Mucosa of rectum (tissue), 2 donors: Measurements from ENCODE around the gene TREM2.

ENCODE experiments used
- H3K27ac ChIP-seq, 2 donors: one replicate each; pipeline ENCODE4 v1.7.0; 2013; ENCODE audit warnings: inconsistent platforms in 2 of 2, low read depth in 2 of 2, low read length in 2 of 2
- H3K27me3 ChIP-seq, 2 donors: one replicate each; pipeline ENCODE4 v1.7.0; 2013; ENCODE audit warnings: low read length in 2 of 2; ENCODE audit not compliant: control insufficient read depth in 2 of 2, insufficient read depth in 2 of 2
- H3K36me3 ChIP-seq, 2 donors: one replicate each; pipeline ENCODE4 v1.7.0; 2013; ENCODE audit warnings: low read length in 2 of 2; ENCODE audit not compliant: control insufficient read depth in 2 of 2, insufficient read depth in 2 of 2
- H3K4me1 ChIP-seq, 2 donors: one replicate each; pipeline ENCODE4 v1.7.0; 2013; ENCODE audit warnings: low read length in 2 of 2, mild to moderate bottlenecking in 1 of 2; ENCODE audit not compliant: control insufficient read depth in 2 of 2, insufficient read depth in 2 of 2
- H3K4me3 ChIP-seq, 2 donors: one replicate each; pipeline ENCODE4 v1.7.0; 2013; ENCODE audit warnings: low read length in 2 of 2
- H3K9ac ChIP-seq, 2 donors: one replicate each; pipeline ENCODE4 v1.7.0; 2013; ENCODE audit warnings: low read length in 2 of 2, low read depth in 1 of 2, mild to moderate bottlenecking in 1 of 2
- H3K9me3 ChIP-seq, 2 donors: one replicate each; pipeline ENCODE4 v1.7.0; 2013; ENCODE audit warnings: low read length in 2 of 2; ENCODE audit not compliant: control insufficient read depth in 2 of 2
- donor health status: healthy.
- donor health status: Normal muscosa, but diverticular disease.

The TREM2 gene

DNA sequence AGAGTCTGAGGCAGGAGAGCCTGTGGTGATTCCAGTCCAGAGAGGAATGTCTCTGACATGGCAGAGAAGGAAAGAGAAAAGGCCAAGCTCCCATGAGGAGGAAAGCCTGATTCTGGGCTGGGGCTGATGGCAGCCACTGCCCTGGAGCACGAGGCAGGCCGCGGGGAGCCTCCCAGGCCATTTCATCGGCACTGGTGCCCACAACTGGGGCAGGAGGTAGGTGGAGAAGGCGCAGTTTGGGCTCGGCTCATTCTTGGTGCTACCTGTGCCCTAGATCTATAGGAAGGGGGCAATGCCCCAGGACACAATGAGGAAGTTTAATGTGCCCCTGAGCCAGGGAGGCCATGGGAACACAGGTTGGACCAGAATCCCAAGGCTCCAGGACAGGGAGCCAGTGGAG, 6.1 kb downstream of the TREM2 start:
- Histone ChIP-seq H3K27me3 (peaks cover 0 to 3% of the 10 kb centered on the region in 2 donors), H3K9me3 (no peaks in the 10 kb centered on the region), H3K36me3 (no peaks in the 10 kb centered on the region), H3K27ac (no peak overlapping the region), H3K4me1 (no peaks in the 10 kb centered on the region), H3K4me3 (no peak overlapping the region), H3K9ac (no peak overlapping the region)

DNA sequence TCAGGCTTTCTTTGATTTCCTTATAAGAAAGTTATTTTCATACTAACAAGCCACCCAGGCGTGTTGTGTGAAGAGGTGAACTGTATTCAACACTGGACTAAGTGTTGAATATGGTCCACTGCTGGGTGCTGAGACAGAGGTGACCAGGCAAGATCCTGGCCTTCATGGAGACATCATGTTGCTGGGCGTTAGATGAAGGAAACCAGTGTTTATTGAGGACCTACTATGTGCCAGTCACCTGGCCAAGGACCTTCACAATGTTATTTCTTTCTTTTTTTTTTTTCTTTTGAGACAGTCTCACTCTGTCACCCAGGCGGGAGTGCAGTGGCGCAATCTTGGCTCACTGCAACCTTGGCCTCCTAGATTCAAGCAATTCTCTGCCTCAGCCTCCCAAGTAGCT, 6.9 kb downstream of the TREM2 start:
- no peaks in the 10 kb centered on the region for H3K4me1 ChIP-seq
- no peaks in the 10 kb centered on the region for H3K9me3 ChIP-seq
- H3K36me3 ChIP-seq, result no peaks in the 10 kb centered on the region
- H3K27me3 ChIP-seq, result peaks cover 0 to under 1% of the 10 kb centered on the region in 2 donors
- no peak overlapping the region for H3K9ac ChIP-seq
- no peak overlapping the region for H3K4me3 ChIP-seq
- no peak overlapping the region for H3K27ac ChIP-seq

DNA sequence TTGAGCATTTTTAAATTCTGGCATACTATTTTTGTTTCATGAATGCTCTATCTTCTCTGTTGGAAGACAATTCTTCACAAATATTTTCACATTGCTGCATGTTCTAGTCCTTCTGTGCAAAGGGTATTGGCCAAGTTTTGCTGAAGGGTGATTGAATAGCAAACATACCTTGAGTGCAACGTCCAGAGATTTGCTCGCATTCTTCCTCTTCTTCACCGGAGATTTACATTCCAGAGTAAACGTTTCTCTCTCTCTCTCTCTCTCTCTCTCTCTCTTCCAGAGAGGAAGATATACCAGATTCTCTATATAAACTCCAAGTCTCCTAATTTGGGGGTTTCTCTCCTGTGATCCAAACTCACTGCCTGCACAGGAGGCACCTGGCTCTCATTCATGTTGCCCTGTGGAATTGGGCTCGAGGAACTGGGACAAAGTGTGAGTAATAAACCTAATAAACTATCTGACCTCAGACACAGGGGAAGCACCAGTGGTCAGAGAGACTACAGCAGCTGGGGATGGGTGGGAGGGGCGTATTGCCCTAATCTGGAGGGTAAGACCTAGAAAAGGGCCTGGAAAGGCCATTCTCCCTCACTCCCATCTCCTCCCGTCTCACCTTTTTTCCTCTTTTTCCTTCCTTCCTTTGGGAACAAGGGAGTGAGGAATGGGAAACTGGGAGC, 7.6 kb downstream of the TREM2 start:
- Histone ChIP-seq H3K27ac (no peak overlapping the region), H3K4me1 (no peaks in the 10 kb centered on the region), H3K36me3 (no peaks in the 10 kb centered on the region), H3K9ac (no peak overlapping the region), H3K9me3 (no peaks in the 10 kb centered on the region), H3K27me3 (no peaks in the 10 kb centered on the region), H3K4me3 (no peak overlapping the region)

DNA sequence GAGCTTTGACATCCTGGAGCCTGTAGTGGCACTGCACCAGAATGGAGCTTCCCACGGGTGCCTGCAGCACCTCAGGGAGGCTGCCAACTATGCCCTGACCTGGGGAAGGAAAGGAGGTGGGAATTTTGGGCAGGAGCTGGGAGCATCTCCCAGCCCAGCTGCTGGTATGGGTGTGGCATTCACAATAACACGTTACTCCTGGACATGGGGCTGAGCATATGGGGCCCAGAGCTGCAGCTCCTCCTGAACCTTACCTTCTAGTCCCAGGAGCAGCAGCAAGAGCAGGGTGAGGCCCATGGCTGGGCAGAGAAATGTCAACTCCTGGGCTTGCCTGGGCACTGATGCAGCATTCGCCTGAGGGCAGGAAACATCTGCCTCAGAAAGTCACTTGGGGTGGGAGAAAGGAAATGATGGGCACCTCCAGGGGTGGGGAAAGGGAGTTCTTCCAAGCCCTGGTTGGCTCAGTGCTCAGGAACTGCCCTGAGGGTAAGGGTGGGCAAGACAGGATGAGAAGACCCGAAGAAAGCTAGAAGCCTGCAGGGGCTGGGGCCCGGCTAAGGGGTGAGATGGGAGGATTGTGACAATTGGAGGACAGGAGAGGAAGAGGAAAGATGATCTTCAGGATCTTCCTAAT, 8.8 kb downstream of the TREM2 start, which contains the start of gene TREML1:
Gene TREML1 (minus strand): TSS at position 356 of the 634 bp plus-strand sequence. CDS start 59 bp downstream, at position 297.
- Histone ChIP-seq H3K9ac (no peak within 1 kb of the TSS), H3K9me3 (no peaks in the 10 kb centered on the region), H3K4me3 (no peak within 1 kb of the TSS), H3K27me3 (no peaks in the 10 kb centered on the region), H3K4me1 (no peaks in the 10 kb centered on the region), H3K27ac (no peak within 1 kb of the TSS), H3K36me3 (no peaks in the 10 kb centered on the region)

DNA sequence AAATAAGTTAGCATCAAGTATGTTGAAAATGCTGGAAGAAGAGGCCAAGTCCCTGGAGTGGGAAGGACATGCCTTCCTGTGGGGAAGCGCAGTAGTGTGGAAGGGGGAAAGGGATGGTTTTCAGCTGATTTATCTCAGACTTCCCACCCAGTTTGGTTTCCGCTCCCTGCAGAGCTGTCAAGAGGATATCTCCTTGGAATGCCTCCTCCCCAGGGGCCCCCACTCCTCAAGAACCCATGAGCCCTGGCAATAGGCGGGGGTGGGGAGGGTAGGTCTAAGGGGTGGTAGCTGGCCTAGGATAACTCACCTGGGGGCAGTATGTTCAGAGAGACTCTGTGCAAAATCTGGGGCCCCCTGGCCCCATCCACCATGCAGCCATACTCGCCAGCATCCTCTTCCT, 9.5 kb downstream of the TREM2 start:
- Histone ChIP-seq H3K9ac (no peak overlapping the region), H3K4me1 (no peaks in the 10 kb centered on the region), H3K27ac (no peak overlapping the region), H3K4me3 (no peak overlapping the region), H3K27me3 (no peaks in the 10 kb centered on the region), H3K9me3 (no peaks in the 10 kb centered on the region), H3K36me3 (no peaks in the 10 kb centered on the region)

DNA sequence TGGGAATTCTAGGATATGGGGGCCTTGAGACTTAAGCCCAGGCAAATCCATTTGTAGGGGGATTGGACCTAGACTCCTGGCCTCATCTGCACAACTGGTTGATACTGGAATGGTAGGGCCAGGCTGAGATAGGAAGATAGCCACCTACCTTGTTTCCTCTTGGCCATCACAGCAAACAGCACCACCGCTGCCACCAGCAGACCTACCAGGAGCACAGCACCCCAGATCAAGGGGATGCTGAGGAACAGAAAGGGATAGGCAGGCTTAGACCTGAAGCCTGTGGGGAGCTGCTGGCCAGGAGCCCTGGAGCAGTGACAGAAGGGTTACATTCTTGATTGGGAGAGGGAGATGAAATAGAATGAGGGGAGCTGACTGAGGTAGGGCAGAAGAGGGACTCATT, 12.2 kb downstream of the TREM2 start:
- Histone ChIP-seq H3K27me3 (no peaks in the 10 kb centered on the region), H3K9me3 (no peaks in the 10 kb centered on the region), H3K27ac (no peak overlapping the region), H3K9ac (no peak overlapping the region), H3K4me1 (no peaks in the 10 kb centered on the region), H3K4me3 (no peak overlapping the region), H3K36me3 (no peaks in the 10 kb centered on the region)

DNA sequence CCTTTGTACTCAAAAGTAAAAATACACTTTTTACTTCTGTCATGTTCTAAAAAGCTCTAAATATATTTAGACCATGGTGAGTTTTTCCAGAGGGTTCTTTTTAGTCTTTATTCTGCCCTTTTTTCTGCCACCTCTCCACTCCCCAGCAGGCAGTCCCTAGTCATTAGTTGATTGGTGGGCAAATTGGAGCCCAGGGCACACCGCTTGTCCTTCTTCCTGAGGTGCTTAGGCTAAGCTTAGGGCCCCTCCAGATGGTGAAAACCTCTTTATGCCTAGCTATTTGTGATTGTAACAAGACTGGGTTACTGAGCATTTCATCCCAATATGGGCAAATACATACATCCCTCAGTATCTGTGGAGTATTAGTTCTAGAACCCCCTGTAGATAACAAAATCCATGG, 15.0 kb downstream of the TREM2 start:
- Histone ChIP-seq H3K4me1 (no peaks in the 10 kb centered on the region), H3K27me3 (no peaks in the 10 kb centered on the region), H3K36me3 (no peaks in the 10 kb centered on the region), H3K9ac (no peak overlapping the region), H3K9me3 (no peaks in the 10 kb centered on the region), H3K4me3 (no peak overlapping the region), H3K27ac (no peak overlapping the region)

DNA sequence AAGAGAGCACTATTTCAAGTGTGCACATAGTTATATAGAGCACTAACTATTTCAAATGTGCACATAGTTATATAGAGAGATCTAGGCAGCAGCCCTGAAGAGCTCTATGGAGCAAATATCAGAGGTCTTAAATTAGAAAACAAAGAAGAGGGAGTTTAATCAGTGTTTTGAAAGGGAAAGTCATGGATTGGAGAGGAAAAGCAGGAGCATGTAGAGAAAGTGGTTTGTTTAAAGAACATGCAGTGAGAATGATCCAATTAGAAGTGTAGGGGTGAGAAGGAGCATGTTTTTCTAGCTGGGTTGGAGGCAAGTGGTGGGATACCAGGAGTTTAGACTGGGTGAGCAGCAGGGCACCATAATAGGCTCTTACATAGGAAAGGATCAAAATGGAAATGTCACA, 26.0 kb downstream of the TREM2 start:
- no peak overlapping the region for H3K27ac ChIP-seq
- no peaks in the 10 kb centered on the region for H3K9me3 ChIP-seq
- H3K4me1 ChIP-seq, result no peaks in the 10 kb centered on the region
- peaks cover 0 to 6% of the 10 kb centered on the region in 2 donors for H3K36me3 ChIP-seq
- no peak overlapping the region for H3K9ac ChIP-seq
- H3K4me3 ChIP-seq, result no peak overlapping the region
- H3K27me3 ChIP-seq, result no peaks in the 10 kb centered on the region

DNA sequence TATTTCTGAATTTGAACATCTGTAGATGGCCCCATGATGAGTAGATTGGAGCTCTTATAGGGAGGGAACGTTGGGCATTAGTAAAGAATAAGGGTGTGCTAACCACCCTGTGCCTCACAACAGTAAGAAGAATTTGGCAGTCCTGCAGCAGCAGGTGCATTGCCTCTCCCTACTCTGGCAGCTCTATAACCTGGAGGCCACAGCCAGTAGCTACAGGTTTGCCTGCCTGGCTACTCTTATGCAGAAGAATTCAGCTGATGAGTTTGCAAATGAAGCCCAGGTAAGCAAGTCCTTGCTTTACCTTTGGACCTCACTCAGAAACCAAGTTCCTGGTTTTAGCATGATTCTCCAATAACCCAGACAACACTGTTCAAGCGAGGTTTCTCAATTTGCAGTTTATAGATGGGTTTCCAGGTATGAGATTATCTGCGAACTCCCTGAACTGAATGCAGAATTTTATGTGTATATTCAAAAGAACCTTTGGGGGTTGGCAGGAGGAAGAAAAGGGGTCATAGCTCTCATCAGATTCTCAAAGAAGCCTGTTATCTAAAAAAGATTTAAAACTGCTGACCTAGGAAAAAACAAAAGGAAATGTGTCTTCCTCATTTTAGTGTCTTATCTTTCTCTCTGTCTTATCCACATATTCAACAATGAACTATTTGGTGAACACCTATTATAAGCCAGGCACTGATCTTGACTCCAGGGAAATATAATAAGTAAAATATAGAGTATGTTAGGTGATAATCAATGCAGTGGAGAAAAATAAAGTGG, 27.7 kb downstream of the TREM2 start:
- Histone ChIP-seq H3K27ac (no peak overlapping the region), H3K27me3 (no peaks in the 10 kb centered on the region), H3K36me3 (peaks cover 0 to 6% of the 10 kb centered on the region in 2 donors), H3K4me3 (no peak overlapping the region), H3K9me3 (no peaks in the 10 kb centered on the region), H3K4me1 (no peaks in the 10 kb centered on the region), H3K9ac (no peak overlapping the region)

DNA sequence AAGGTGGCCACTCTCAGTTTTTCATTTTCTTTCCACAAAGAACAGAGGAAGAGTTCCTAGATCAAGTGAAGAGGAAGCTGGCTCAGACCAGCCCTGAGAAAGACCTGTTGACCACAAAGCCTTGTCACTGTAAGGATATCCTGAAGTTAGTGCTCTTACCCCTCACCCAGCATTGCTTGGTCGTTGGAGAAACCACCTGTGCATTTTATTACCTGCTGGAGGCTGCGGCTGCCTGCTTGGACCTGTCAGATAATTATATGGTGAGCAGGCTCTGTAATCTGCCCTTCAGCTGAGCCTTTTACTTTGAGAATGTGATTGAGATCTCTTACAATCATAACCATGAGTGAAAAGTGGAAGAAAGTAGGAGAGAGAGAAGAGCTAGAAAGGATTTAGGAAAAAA, 30.7 kb downstream of the TREM2 start:
- H3K9ac ChIP-seq, result no peak overlapping the region
- peaks cover 0 to 6% of the 10 kb centered on the region in 2 donors for H3K36me3 ChIP-seq
- H3K27me3 ChIP-seq, result no peaks in the 10 kb centered on the region
- no peak overlapping the region for H3K4me3 ChIP-seq
- H3K4me1 ChIP-seq, result no peaks in the 10 kb centered on the region
- no peaks in the 10 kb centered on the region for H3K9me3 ChIP-seq
- H3K27ac ChIP-seq, result no peak overlapping the region
